Parietal lobe (tissue), 1 donor: ENCODE data around the gene AP1AR. TPM values are rescaled to one million over a fixed set of nuclear protein-coding genes. Genes with fewer than 3 reads are reported as not detected.

ENCODE experiments used
- total RNA-seq: library from RNA; depleted of rRNA; stranded (reverse); fragments of >200 nt; gene quantifications from one replicate; pipeline ENCODE4 v1.2.3, GENCODE V29; 2014

The AP1AR gene, protein sequence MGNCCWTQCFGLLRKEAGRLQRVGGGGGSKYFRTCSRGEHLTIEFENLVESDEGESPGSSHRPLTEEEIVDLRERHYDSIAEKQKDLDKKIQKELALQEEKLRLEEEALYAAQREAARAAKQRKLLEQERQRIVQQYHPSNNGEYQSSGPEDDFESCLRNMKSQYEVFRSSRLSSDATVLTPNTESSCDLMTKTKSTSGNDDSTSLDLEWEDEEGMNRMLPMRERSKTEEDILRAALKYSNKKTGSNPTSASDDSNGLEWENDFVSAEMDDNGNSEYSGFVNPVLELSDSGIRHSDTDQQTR
- 75.1 TPM for total RNA-seq

DNA sequence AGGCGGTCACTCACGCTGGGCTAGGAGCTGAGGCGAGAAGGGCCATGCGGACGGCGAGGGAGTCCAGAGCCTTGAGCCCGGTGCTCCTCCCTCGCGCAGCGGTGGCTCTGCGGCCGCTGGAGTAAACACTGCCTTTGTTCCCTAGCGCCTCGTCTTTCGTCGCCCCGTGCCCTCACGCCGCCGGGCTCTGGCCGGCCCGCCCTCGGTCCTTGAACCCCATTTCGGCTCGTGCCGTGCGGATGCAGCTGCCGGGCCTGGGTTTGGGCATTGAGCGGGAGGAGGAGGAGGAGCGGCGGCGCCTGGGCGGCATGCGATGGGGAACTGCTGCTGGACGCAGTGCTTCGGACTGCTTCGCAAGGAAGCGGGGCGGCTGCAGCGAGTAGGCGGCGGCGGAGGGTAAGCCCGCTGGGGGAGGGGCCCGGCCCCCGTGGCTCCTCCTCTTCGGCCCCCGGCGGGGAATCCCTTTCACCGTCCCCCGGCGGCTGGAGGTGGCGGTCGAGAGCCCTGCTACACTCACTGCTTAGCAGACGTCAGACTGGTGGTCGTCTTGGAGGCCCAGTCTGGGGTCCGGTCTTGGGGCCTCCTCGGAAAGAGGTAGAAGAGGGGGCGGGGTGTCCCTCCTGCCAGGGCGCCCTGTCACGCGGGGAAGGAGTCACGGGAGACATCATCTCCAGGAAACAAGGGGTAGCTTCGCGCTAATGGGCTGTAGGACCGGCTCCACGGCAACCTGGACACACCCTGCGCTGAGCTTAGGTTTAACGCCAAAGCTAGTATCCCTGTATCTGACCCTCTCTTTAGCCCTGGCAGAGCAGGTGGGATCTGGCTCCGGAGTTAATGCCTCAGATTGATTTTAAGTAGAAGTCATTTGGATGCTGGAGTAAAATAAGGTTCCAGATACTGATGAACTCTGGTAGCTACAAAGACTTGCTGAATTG is at the start of gene AP1AR:
AP1AR (plus strand) TSS at position 9 of the 935 bp plus-strand sequence; CDS start at position 314, 305 bp downstream.

DNA sequence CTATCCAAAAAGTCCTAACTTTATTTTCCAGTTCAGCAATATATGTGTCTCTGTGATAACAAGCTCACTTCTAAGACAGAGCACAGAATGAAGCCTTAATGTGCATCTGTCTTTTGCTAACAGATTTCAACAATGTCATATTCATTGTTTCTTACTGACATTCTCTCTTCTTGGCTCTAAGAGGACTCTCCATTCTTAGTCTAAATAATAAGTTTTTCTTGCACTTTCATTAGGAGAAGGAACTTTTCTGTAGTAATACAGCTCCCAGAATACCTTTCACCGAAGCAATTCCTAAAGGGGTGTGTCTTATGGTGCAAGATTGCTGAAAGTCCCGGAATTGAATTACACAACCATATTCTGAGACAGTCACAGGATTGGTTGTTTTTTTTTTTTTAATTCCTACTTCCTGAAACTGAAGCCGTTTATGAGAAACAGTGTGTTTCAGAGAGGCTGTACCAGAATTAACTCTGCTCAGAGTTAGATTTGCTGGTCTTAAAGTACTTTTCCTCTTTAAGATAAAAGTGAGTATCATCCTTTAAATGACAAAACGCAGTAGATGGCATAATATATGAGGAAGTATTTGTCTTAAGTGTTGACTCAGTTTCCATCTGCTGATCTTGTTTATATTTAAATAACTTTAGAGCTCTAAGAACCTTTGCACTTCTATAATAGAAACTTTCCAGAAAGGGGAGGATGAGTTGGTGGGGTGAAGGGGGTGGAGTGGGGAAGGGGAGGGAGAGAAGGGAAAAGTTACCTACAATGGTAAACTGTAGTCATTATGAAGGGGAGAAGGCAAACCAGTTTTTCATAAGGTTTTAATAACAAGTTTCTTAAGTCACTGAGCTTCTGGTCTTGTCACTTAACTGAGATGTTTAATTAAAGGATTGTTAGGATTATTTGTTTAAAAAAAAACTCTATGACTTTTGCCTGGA is 65.6 kb downstream of the AP1AR start, which contains the start of gene ALPK1:
ALPK1 (plus strand) TSS at position 421 of the 932 bp plus-strand sequence.

Other genes with a start within 250 kb of the AP1AR start
- gene FAM241A, start 86.3 kb upstream of the AP1AR start, total RNA-seq: 6.3 TPM
- 5.3 TPM for gene TIFA, start 54.1 kb downstream of the AP1AR start, total RNA-seq
- 12.5 TPM for gene ALPK1, start 65.6 kb downstream of the AP1AR start, total RNA-seq